ENCODE data around the gene HIP1.

Gene HIP1

DNA sequence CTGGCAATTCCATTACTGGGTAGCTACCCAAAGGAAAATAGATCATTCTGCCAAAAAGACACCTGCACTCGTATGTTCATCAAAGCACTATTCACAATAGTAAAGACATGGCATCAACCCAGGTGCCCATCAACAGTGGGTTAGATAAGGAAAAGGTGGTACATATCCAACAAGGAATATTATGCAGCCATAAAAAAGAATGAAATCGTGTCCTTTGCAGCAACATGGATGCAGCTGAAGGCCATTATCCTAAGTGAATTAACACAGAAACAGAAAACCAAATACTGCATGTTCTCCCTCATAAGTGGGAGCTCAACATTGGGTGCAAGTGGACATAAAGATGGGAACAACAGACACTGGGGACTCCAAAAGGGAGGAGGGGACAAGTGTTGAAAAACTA is 93.2 kb downstream of the HIP1 start:
- DNase-seq (ENCODE audit: low read depth) = no peak
- no peak for TF ChIP-seq POLR2A (IDR thresholded peaks at IDR 0.05; ENCODE audit: extremely low read depth, insufficient read length)
- H3K4me3 ChIP-seq (ENCODE audit: low read depth, low read length) = no peak overlapping the region

- TF ChIP-seq POLR2A (IDR thresholded peaks at IDR 0.05; ENCODE audit: extremely low read depth, insufficient read length) (no peak), CTCF (IDR thresholded peaks at IDR 0.05; ENCODE audit: low read depth, low read length) (no peak), MYC (IDR thresholded peaks at IDR 0.05; ENCODE audit: low read depth, low read length) (no peak), MAX (IDR thresholded peaks at IDR 0.05; ENCODE audit: low read depth, low read length) (no peak)
- DNase-seq (ENCODE audit: low read depth) = no peak
Measured at GRCh38 chr7:75644589-75644988, 94.2 kb downstream of the HIP1 start.

GRCh38 chr7:75642810-75643486 is 95.8 kb downstream of the HIP1 start:
- H3K4me3 ChIP-seq (ENCODE audit: low read depth, low read length) = no peak overlapping the region
- TF ChIP-seq MYC (IDR thresholded peaks at IDR 0.05; ENCODE audit: low read depth, low read length) = no peak
- peak; percentile 99 for TF ChIP-seq CTCF (IDR thresholded peaks at IDR 0.05; ENCODE audit: low read depth, low read length)
- no peak for TF ChIP-seq POLR2A (IDR thresholded peaks at IDR 0.05; ENCODE audit: extremely low read depth, insufficient read length)
- DNase-seq (ENCODE audit: low read depth) = peak; percentile 90

More at GRCh38 chr7:75644589-75644988, 94.2 kb downstream of the HIP1 start:
- no peak overlapping the region for H3K4me3 ChIP-seq (ENCODE audit: low read depth, low read length)

DNA sequence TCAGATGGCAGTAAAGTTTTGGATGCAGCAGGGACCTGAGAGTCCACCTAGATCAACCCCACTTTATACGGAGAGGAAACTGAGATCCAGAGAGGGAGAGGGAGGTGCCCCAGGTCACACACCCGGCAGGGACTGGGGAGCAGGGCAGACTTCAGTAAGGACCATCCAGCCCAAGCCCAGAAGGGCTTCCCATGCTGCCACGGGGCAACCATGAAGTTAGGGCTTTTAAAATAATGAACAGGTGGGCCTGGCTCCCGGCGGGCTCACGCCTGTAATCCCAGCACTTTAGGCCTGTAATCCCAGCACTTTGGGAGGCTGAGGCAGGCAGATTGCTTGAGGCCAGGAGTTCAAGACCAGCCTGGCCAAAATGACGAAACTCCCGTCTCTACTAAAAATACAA is 98.5 kb downstream of the HIP1 start:
- no peak overlapping the region for H3K4me3 ChIP-seq (ENCODE audit: low read depth, low read length)
- TF ChIP-seq POLR2A (IDR thresholded peaks at IDR 0.05; ENCODE audit: extremely low read depth, insufficient read length) = no peak
- no peak for TF ChIP-seq MYC (IDR thresholded peaks at IDR 0.05; ENCODE audit: low read depth, low read length)
- TF ChIP-seq CTCF (IDR thresholded peaks at IDR 0.05; ENCODE audit: low read depth, low read length) = no peak
- no peak for DNase-seq (ENCODE audit: low read depth)

DNA sequence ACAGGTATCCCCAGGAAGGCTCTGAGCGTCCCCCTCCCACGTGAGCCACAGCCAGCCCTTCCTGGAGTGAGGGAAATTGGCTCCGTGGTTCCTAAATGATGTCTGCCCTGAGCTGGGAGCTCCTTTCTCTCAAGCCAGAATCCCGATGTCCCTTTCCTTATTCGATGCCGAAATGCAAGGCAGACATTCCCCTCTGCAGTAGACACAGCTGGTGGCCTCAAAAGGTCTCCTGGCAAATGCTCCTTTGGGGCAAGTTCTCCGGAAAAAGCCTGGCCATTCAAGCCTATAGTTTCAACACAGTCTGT is 98.9 kb downstream of the HIP1 start:
- no peak for DNase-seq (ENCODE audit: low read depth)
- H3K4me3 ChIP-seq (ENCODE audit: low read depth, low read length) = peak overlapping the region; percentile 60
- TF ChIP-seq POLR2A (IDR thresholded peaks at IDR 0.05; ENCODE audit: extremely low read depth, insufficient read length) (no peak), MAX (IDR thresholded peaks at IDR 0.05; ENCODE audit: low read depth, low read length) (no peak), MYC (IDR thresholded peaks at IDR 0.05; ENCODE audit: low read depth, low read length) (no peak), CTCF (IDR thresholded peaks at IDR 0.05; ENCODE audit: low read depth, low read length) (no peak)

DNA sequence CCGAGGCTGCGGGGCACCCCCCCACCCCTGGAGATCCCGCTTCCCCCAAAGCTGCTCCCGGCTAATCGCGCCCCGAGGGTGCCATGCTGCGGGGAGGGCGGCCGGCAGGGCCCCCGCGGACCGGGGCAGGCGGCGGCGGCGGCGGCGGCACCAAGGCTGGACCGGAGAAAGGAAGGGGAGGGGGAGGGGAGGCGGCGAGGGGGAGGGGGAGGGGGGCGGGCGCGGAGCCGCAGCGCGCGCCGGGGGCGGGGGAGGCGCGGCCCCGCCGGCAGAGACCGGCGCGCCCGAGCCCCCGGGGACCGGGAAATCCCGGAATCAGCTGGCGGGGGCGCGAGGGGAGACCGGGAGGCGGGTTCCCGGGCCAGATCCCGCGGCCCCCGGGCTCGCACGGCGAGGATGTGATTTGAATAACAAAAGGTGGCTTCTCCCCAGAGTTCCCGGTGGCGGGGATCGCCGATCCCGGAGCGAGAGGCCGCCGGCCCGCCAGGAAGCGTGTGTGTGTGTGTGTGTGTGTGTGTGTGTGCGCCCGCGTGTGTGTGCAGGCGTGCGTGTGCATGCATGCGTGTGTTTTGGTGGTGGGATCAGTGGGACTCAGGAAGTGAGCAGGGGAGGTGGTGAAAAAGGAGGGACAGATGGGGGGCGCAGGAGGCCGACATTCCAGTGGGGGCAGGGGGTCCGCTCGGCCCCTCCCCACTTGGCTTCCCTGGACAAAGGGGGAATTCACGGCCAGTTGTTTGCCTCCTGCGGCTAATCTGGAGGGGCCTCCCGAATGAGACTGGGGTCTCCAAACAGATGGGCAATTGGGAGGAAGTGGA is 99.5 kb downstream of the HIP1 start:
- peak; percentile 63 for DNase-seq (ENCODE audit: low read depth)
- TF ChIP-seq CTCF (IDR thresholded peaks at IDR 0.05; ENCODE audit: low read depth, low read length) (no peak), MAX (IDR thresholded peaks at IDR 0.05; ENCODE audit: low read depth, low read length) (peak; percentile 9; the same call in 1 of the 2 replicates), MYC (IDR thresholded peaks at IDR 0.05; ENCODE audit: low read depth, low read length) (no peak), POLR2A (IDR thresholded peaks at IDR 0.05; ENCODE audit: extremely low read depth, insufficient read length) (no peak)
- peak overlapping the region; percentile 60 for H3K4me3 ChIP-seq (ENCODE audit: low read depth, low read length)
